HG02943 (cell line): ENCODE measurements around the gene SLC37A4.

Experiments used
- ATAC-seq: cut with Tn5 transposase; IDR thresholded peaks from one replicate; pipeline ENCODE4 v1.9.1; 2021; ENCODE audit warnings: mild to moderate bottlenecking, low read depth, moderate library complexity; ENCODE audit not compliant: unreplicated experiment

The SLC37A4 gene

DNA sequence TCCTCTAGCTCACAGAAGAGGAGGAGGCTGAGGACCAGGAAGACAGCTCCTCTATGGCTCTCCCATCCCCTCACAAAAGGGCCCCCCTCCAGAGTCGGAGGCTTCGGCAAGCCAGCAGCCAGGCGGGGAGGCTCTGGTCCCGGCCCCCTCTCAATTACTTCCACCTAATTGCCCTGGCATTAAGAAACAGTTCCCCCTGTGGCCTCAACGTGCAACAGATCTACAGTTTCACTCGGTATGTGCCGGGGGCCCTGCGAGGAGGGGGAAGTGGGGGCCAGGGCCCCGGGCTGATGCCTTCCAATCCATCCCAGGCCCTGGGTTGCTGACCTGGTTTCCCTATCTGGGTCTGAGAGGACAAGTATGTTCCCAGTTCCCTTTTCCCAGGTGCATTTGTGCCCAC lies 51.2 kb downstream of the SLC37A4 start:
- no peak for ATAC-seq

DNA sequence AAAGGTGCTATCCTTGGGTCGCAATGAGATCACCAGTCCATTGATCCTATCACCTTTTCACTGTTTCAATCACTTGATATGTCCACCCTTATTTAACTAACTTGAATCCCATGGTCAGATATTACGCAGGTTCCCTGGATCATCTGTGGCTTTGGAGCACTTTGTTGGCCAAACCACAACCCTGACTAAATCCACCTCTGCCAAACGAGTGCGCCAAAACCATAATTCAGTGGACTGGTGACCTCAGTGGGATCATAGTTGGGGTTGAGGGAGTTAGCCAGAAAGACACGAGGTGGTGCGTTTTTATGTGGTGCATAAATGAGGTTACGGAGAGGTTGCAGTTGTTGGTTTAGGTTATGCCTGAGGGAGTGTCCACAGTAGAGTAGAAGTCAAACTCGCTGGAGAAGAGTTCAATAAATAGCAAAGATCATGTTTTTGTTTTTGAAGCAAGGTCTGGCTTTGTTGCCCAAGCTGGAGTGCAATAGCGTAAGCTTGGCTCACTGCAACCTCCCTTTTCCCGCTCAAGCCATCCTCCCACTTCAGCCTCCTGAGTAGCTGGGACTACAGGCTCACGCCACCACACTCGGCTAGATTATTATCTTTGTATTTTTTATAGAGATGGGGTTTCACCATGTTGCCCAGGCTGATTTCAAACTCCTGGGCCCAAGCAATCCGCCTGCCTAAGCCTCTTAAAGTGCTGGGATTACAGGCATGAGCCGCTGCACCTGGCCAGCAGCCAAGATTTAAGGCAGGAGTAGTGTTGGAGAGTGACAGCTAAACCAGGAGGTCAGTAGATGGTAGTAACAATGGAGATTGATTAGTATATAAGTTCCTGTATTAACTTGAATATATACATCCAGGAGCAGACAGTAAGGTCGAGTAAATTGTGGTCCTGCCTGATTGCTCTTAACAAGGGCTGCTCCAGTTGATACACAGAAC lies 54.6 kb downstream of the SLC37A4 start:
- ATAC-seq = no peak
